GM12801 (cell line): Measurements from ENCODE around the gene ACAP1.

Experiments used
- CTCF ChIP-seq: IDR thresholded peaks from one replicate; pipeline ENCODE4 v1.5.1; 2011; ENCODE audit warnings: control low read depth; ENCODE audit not compliant: insufficient read length; ENCODE audit errors: extremely low read depth

Gene ACAP1

GRCh38 chr17:7384489-7385081 lies 48.3 kb downstream of the ACAP1 start:
- TF ChIP-seq CTCF = no peak

- TF ChIP-seq CTCF = no peak
Measured at GRCh38 chr17:7388856-7389255, 52.5 kb downstream of the ACAP1 start.

- no peak for TF ChIP-seq CTCF
Measured at GRCh38 chr17:7389924-7390910, 53.9 kb downstream of the ACAP1 start.

GRCh38 chr17:7391307-7391706 lies 55.0 kb downstream of the ACAP1 start:
- no peak for TF ChIP-seq CTCF

GRCh38 chr17:7392696-7393612 lies 56.6 kb downstream of the ACAP1 start:
- no peak for TF ChIP-seq CTCF

GRCh38 chr17:7393613-7394451 lies 57.5 kb downstream of the ACAP1 start:
- no peak for TF ChIP-seq CTCF
